Thyroid gland (tissue), 4 donors: ENCODE results near the gene ZNF611.
"Not testable (repeated sequence)": the region's sequence is repeated elsewhere in the genome, so short reads cannot be mapped to it uniquely, and the experiment has no call there.

Experiments used
- CTCF ChIP-seq, 6 experiments: fragments of 200-600 bp in 3 of 6; fragments of 450-650 bp in 3 of 6; sonication (generic) in 3 of 6; IDR thresholded peaks; one replicate each; pipeline ENCODE4 v1.5.1; 2016 to 2019; ENCODE audit warnings: antibody characterized with exemption in 6 of 6, mild to moderate bottlenecking in 2 of 6, inconsistent platforms in 1 of 6, moderate library complexity in 1 of 6
- POLR2A ChIP-seq, 2 donors: fragments of 450-650 bp; IDR thresholded peaks; one replicate each; pipeline ENCODE4 v1.6.1; 2017; ENCODE audit warnings: antibody characterized with exemption in 2 of 2, mild to moderate bottlenecking in 2 of 2, moderate library complexity in 1 of 2

- not testable (repeated sequence) for TF ChIP-seq CTCF, POLR2A (IDR thresholded peaks at IDR 0.05)
Measured at GRCh38 chr19:52681216-52681615, 53.6 kb downstream of the ZNF611 start.
